Brain microvascular endothelial cell (primary cell): ENCODE data around the gene ZNF33B.
"Not testable (repeated sequence)": the region's sequence is repeated elsewhere in the genome, so short reads cannot be mapped to it uniquely, and the experiment has no call there.

Experiments used
- DNase-seq: peaks from one replicate; pipeline ENCODE4 v3.0.0-alpha.2; 2020
- H3K27ac ChIP-seq: fragments of 250-450 bp; sonication (Bioruptor Pico); 2 replicates; pipeline ENCODE4 v1.5.1; 2020; ENCODE audit warnings: mild to moderate bottlenecking, moderate library complexity
- H3K27me3 ChIP-seq: fragments of 250-450 bp; sonication (Bioruptor Pico); replicated peaks from 2 replicates; pipeline ENCODE4 v1.5.1; 2020; ENCODE audit warnings: mild to moderate bottlenecking
- H3K36me3 ChIP-seq: fragments of 250-450 bp; sonication (Bioruptor Pico); replicated peaks from 2 replicates; pipeline ENCODE4 v1.5.1; 2020; ENCODE audit warnings: mild to moderate bottlenecking
- H3K4me3 ChIP-seq: 2 replicates; pipeline ENCODE4 v1.5.1; 2011; ENCODE audit warnings: low read depth, mild to moderate bottlenecking, control low read depth, low read length, moderate library complexity
- in situ Hi-C: cut with HindIII; loops from 2 replicates; pipeline ENCODE4 v1.10.0; 2017; ENCODE audit warnings: low sequenced_read_pairs, low pct_ligation_motif_present
- TF ChIP-seq, protein P1 (sequence below): IDR thresholded peaks from 2 replicates; pipeline ENCODE4 v1.5.1; 2011; ENCODE audit warnings: low read depth, mild to moderate bottlenecking, moderate library complexity, low read length, control low read depth, inconsistent platforms; ENCODE audit errors: missing control alignments

The ZNF33B gene

DNA sequence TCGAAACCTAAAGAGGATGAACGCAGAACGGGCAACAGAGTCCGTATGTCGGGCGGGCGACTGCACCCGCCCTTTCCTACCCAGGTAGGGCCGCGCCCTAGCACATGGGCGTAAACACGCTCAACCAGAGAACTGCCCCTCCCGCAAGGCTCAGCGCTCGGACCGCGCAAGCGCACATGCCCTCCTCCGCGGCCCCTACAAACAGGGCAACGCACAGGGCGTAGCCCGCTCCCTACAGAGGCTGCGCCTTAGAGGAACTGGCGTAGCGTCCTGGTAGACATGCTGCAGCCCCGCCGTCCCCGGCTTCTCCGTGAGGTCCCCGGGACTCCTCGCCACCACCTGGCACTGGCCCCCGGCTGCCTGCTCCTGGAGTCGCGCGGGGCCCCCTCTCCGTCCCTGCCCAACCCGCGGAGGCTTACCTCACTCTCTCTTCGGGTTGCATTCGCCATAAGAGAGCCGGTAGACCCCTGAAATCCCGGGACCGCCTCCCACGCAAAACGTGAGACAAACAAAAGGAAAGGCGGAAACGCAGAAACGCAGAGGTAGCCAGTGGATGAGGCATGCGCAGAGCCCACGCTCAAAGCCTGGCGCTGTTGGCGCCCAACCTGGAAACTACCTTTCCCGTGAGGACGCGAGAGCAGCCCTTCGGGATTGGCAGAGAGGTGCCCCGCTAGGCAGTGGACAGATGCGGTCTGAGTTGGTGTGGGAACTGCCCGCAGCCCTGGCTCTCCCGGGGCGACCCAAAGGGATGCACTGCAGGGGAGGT is at the start of gene ZNF33B:
TSS of gene ZNF33B (minus strand) at position 516 of the 766 bp plus-strand sequence. CDS start 1,642 bp downstream, outside the sequence.
- H3K36me3 ChIP-seq: no peaks in the 10 kb centered on the region
- H3K27ac ChIP-seq: peak within 1 kb of the TSS; percentile 91
- DNase-seq: peak; percentile 86
- in situ Hi-C loops: no loop called here
- TF ChIP-seq, protein P1, sequence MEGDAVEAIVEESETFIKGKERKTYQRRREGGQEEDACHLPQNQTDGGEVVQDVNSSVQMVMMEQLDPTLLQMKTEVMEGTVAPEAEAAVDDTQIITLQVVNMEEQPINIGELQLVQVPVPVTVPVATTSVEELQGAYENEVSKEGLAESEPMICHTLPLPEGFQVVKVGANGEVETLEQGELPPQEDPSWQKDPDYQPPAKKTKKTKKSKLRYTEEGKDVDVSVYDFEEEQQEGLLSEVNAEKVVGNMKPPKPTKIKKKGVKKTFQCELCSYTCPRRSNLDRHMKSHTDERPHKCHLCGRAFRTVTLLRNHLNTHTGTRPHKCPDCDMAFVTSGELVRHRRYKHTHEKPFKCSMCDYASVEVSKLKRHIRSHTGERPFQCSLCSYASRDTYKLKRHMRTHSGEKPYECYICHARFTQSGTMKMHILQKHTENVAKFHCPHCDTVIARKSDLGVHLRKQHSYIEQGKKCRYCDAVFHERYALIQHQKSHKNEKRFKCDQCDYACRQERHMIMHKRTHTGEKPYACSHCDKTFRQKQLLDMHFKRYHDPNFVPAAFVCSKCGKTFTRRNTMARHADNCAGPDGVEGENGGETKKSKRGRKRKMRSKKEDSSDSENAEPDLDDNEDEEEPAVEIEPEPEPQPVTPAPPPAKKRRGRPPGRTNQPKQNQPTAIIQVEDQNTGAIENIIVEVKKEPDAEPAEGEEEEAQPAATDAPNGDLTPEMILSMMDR: no peak
- peak within 1 kb of the TSS; percentile 72 for H3K4me3 ChIP-seq
- no peaks in the 10 kb centered on the region for H3K27me3 ChIP-seq

DNA sequence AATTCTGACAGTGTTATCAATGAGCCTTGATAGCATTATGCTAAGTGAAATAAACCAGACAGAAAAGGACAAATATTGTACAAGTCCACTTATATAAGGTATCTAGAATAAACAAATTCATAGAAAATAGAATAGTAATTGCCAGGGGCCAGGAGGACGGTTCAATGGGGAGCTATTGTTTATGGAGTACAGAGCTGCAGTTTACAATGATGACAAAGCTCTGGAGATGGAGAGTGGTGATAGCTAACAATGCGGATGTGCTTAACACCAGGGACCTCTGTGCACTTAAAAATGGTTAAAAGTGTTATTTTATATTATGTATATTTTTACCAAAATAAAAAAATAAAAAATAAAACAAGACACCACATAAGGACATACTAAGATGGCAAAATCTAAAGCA is 46.1 kb upstream of the ZNF33B start:
- Histone ChIP-seq H3K27ac (no peak overlapping the region), H3K4me3 (no peak overlapping the region), H3K27me3 (no peaks in the 10 kb centered on the region), H3K36me3 (no peaks in the 10 kb centered on the region)
- no peak for DNase-seq
- TF ChIP-seq, protein P1: no peak
- in situ Hi-C loops: no loop called here

DNA sequence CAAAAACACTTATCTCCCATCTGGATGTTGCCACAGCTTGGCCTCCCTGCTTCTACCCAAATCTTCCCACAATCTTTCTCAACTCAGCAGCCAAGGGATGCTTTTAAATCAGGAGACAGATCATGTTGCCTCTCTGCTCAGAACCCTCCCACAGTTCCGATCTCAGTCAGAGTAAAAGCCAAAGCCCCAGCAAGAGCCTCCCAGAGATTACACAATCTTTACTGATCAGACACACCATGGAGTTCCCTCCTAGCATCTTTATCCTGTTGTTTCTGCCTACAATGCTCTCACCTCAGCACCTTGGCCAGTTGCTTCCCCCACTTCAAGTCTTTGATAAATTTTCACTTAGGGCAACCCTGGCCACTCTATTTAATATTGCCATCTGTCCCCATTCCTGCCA is 41.9 kb upstream of the ZNF33B start:
- in situ Hi-C loops: no loop called here

DNA sequence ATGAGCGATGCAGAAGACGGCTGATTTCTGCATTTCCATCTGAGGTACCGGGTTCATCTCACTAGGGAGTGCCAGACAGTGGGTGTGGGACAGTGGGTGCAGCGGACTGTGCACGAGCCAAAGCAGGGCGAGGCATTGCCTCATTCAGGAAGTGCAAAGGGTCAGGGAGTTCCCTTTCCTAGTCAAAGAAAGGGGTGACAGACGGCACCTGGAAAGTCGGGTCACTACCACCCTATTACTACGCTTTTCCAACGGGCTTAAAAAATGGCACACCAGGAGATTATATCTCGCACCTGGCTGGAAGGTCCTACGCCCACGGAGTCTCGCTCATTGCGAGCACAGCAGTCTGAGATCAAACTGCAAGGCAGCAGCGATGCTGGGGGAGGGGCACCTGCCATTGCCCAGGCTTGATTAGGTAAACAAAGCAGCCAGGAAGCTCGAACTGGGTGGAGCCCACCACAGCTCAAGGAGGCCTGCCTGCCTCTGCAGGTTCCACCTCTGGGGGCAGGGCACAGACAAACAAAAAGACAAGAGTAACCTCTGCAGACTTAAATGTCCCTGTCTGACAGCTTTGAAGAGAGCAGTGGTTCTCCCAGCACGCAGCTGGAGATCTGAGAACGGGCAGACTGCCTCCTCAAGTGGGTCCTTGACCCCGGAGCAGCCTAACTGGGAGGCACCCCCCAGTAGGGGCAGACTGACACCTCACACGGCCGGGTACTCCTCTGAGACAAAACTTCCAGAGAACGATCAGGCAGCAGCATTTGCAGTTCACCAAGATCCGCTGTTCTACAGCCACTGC is 27.0 kb upstream of the ZNF33B start:
- H3K27ac ChIP-seq, in situ Hi-C loops, DNase-seq, H3K36me3 ChIP-seq, H3K27me3 ChIP-seq, H3K4me3 ChIP-seq: not testable (repeated sequence)

More for the DNA sequence above, 41.9 kb upstream of the ZNF33B start:
- TF ChIP-seq, protein P1: no peak
- Histone ChIP-seq H3K4me3 (no peak overlapping the region), H3K27me3 (no peaks in the 10 kb centered on the region), H3K36me3 (no peaks in the 10 kb centered on the region), H3K27ac (no peak overlapping the region)
- no peak for DNase-seq

DNA sequence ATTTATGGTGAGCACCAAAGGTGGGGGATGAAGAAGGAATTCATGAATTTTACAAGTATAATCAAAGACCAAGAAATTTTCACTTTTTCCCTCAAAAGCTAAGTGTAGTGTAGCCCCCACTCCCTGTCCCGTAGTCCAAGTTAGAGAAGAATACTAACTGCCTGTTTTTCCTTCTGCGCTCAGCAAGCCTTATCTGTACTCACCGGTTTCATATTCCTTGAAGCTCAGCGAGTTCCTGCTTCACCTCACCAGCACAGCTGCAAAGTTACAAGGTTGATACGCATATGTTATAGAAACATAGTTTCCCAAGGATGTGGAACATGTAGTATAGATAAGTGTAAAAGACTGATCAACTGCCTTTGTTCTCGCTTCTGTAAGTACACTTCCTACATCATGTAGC is 16.0 kb upstream of the ZNF33B start:
- in situ Hi-C loops: no loop called here
- no peak for DNase-seq
- TF ChIP-seq, protein P1: no peak
- no peaks in the 10 kb centered on the region for H3K27me3 ChIP-seq
- no peaks in the 10 kb centered on the region for H3K36me3 ChIP-seq
- no peak overlapping the region for H3K4me3 ChIP-seq
- H3K27ac ChIP-seq: no peak overlapping the region

DNA sequence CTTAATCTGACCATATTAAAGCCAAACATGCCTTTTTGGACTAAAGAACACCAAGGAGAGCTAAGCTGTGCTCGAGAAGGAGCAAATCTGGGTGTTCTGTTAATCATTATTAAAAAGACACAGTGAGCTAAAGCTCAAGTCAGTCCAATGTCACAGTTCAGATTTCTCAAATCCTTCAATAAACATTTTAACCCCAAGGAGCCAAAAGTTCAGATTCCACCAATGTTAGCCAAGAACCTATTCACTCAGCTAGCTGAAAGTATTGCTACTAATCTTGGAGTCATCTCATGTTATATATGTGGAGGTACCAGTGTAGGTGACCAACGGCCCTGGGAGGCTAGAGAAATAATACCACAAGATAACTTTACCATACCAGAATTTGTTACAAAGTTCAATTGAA is 14.5 kb upstream of the ZNF33B start:
- DNase-seq: no peak
- in situ Hi-C loops: no loop called here
- TF ChIP-seq, protein P1: no peak

More for the DNA sequence above, 14.5 kb upstream of the ZNF33B start:
- Histone ChIP-seq H3K27ac (no peak overlapping the region), H3K4me3 (no peak overlapping the region), H3K36me3 (no peaks in the 10 kb centered on the region), H3K27me3 (no peaks in the 10 kb centered on the region)
